ENCODE measurements around the gene PLD6.

- TF ChIP-seq CTCF (conservative IDR thresholded peaks at IDR 0.05 in 1 of 2, IDR thresholded peaks at IDR 0.05 in 1 of 2; ENCODE audit: low read depth in 1 of 2, low read length in 2 of 2) = no peak
- TF ChIP-seq EZH2 (IDR thresholded peaks at IDR 0.05; ENCODE audit: low read length, missing control alignments) = no peak
Measured at GRCh38 chr17:17224137-17224536, 18.0 kb upstream of the PLD6 start.

Data from fibroblast of lung (primary cell).